NT2/D1 (cell line): ENCODE data around the gene PCDHA6.
"Not testable (repeated sequence)": the region's sequence is repeated elsewhere in the genome, so short reads cannot be mapped to it uniquely, and the experiment has no call there.

Experiments used
- DNase-seq: peaks from one replicate; pipeline ENCODE4 v3.0.0-alpha.2; 2011; ENCODE audit warnings: low read depth, low spot score
- H3K27me3 ChIP-seq: 2 replicates; pipeline ENCODE4 v1.6.0; 2011; ENCODE audit warnings: mild to moderate bottlenecking; ENCODE audit not compliant: insufficient read length, insufficient read depth
- H3K36me3 ChIP-seq: 2 replicates; pipeline ENCODE4 v1.6.1; 2011; ENCODE audit warnings: mild to moderate bottlenecking, low read length, mixed read lengths; ENCODE audit not compliant: insufficient read depth, insufficient read length
- H3K4me1 ChIP-seq: 2 replicates; pipeline ENCODE4 v1.5.1; 2011; ENCODE audit not compliant: insufficient read depth, insufficient read length
- H3K4me3 ChIP-seq: 2 replicates; pipeline ENCODE4 v1.5.1; 2011; ENCODE audit warnings: low read depth; ENCODE audit not compliant: insufficient read length
- H3K9ac ChIP-seq: 2 replicates; pipeline ENCODE4 v1.6.0; 2011; ENCODE audit warnings: low read depth; ENCODE audit not compliant: insufficient read length
- H3K9me3 ChIP-seq: 2 replicates; pipeline ENCODE4 v1.5.1; 2011; ENCODE audit warnings: mild to moderate bottlenecking, low read length; ENCODE audit not compliant: insufficient read depth
- SUZ12 ChIP-seq: IDR thresholded peaks from 2 replicates; pipeline ENCODE4 v1.6.1; 2011; ENCODE audit not compliant: insufficient read length, insufficient read depth; ENCODE audit errors: extremely low read depth
- YY1 ChIP-seq: IDR thresholded peaks from 2 replicates; pipeline ENCODE4 v1.6.1; 2011; ENCODE audit not compliant: insufficient read length, insufficient read depth
- ZNF274 ChIP-seq: IDR thresholded peaks from 2 replicates; pipeline ENCODE4 v1.6.1; 2011; ENCODE audit warnings: mild to moderate bottlenecking, low read depth, low read length

Gene PCDHA6

GRCh38 chr5:140802781-140803271 is 24.9 kb upstream of the PCDHA6 start:
- no peaks in the 10 kb centered on the region for H3K27me3 ChIP-seq
- TF ChIP-seq SUZ12 (no peak), ZNF274 (no peak), YY1 (no peak)
- no peaks in the 10 kb centered on the region; the same call in 1 of the 2 replicates for H3K9me3 ChIP-seq

GRCh38 chr5:140806834-140807775 is 20.7 kb upstream of the PCDHA6 start, which contains the start of gene PCDHA4:
Gene PCDHA4 (plus strand): TSS chr5:140807068.
- no peaks in the 10 kb centered on the region for H3K27me3 ChIP-seq
- peak; percentile 43 for DNase-seq
- peak within 1 kb of the TSS; percentile 73 for H3K4me3 ChIP-seq
- H3K9me3 ChIP-seq = no peaks in the 10 kb centered on the region; the same call in 1 of the 2 replicates
- no peaks in the 10 kb centered on the region for H3K4me1 ChIP-seq
- TF ChIP-seq ZNF274 = no peak
- no peak for TF ChIP-seq YY1
- no peak for TF ChIP-seq SUZ12
- no peaks in the 10 kb centered on the region for H3K36me3 ChIP-seq
- peak within 1 kb of the TSS; percentile 82 for H3K9ac ChIP-seq

More at GRCh38 chr5:140802781-140803271, 24.9 kb upstream of the PCDHA6 start:
- Histone ChIP-seq H3K4me3 (no peak overlapping the region), H3K36me3 (no peaks in the 10 kb centered on the region), H3K9ac (no peak overlapping the region), H3K4me1 (no peaks in the 10 kb centered on the region)
- DNase-seq = no peak

GRCh38 chr5:140808241-140808888 is 19.4 kb upstream of the PCDHA6 start:
- H3K9me3 ChIP-seq, H3K9ac ChIP-seq, H3K36me3 ChIP-seq, H3K27me3 ChIP-seq, H3K4me1 ChIP-seq, DNase-seq, H3K4me3 ChIP-seq: not testable (repeated sequence)

- H3K36me3 ChIP-seq = no peaks in the 10 kb centered on the region
- H3K4me3 ChIP-seq = no peak overlapping the region
- TF ChIP-seq ZNF274 (no peak), SUZ12 (no peak), YY1 (no peak)
- H3K9me3 ChIP-seq = no peaks in the 10 kb centered on the region
- H3K9ac ChIP-seq = no peak overlapping the region
- DNase-seq = no peak
- H3K27me3 ChIP-seq = no peaks in the 10 kb centered on the region
- H3K4me1 ChIP-seq = no peaks in the 10 kb centered on the region
These were observed 18.9 kb upstream of the PCDHA6 start for GRCh38 chr5:140808889-140809291.

- no peaks in the 10 kb centered on the region for H3K9me3 ChIP-seq
- no peaks in the 10 kb centered on the region for H3K4me1 ChIP-seq
- no peak within 1 kb of the TSS for H3K9ac ChIP-seq
- H3K4me3 ChIP-seq = no peak within 1 kb of the TSS
- no peak for TF ChIP-seq YY1
- no peak for TF ChIP-seq ZNF274
- TF ChIP-seq SUZ12 = no peak
- H3K36me3 ChIP-seq = no peaks in the 10 kb centered on the region
- no peak for DNase-seq
- H3K27me3 ChIP-seq = no peaks in the 10 kb centered on the region
These were observed 6.1 kb upstream of the PCDHA6 start, which contains the start of gene PCDHA5 for GRCh38 chr5:140821375-140822280. Gene PCDHA5 (plus strand): TSS chr5:140821613.

- no peak for DNase-seq
- H3K9ac ChIP-seq = no peak overlapping the region
- no peaks in the 10 kb centered on the region for H3K27me3 ChIP-seq
- H3K9me3 ChIP-seq = no peaks in the 10 kb centered on the region
- TF ChIP-seq YY1 = no peak
- TF ChIP-seq ZNF274 = no peak
- TF ChIP-seq SUZ12 = no peak
- no peaks in the 10 kb centered on the region for H3K4me1 ChIP-seq
- H3K36me3 ChIP-seq = no peaks in the 10 kb centered on the region
- H3K4me3 ChIP-seq = no peak overlapping the region
These were observed 5.5 kb upstream of the PCDHA6 start for GRCh38 chr5:140822281-140822629.

GRCh38 chr5:140822969-140823368 is 4.8 kb upstream of the PCDHA6 start:
- H3K36me3 ChIP-seq, H3K27me3 ChIP-seq, H3K9me3 ChIP-seq, H3K4me3 ChIP-seq, H3K4me1 ChIP-seq, DNase-seq, H3K9ac ChIP-seq: not testable (repeated sequence)
